ACHN (cell line): ENCODE results near the gene SERTM1.
A peak's percentile ranks its signal among the peaks of the same experiment; 100 is the strongest.

Experiments
- DNase-seq: peaks from one replicate; pipeline ENCODE4 v3.0.0-alpha.2; 2015
- in situ Hi-C: cut with HindIII; loops from 2 replicates; pipeline ENCODE4 v1.10.0; 2017; ENCODE audit warnings: low sequenced_read_pairs, low pct_ligation_motif_present, low pct_unique_long_range_greater_than_20kb

The SERTM1 gene

GRCh38 chr13:36706755-36707154 lies 32.9 kb downstream of the SERTM1 start:
- DNase-seq = no peak
- in situ Hi-C loops = no loop called here

GRCh38 chr13:36709136-36709890 lies 35.5 kb downstream of the SERTM1 start:
- in situ Hi-C loops = no loop called here
- no peak for DNase-seq

GRCh38 chr13:36710396-36710795 lies 36.6 kb downstream of the SERTM1 start:
- in situ Hi-C loops = no loop called here
- no peak for DNase-seq

DNA sequence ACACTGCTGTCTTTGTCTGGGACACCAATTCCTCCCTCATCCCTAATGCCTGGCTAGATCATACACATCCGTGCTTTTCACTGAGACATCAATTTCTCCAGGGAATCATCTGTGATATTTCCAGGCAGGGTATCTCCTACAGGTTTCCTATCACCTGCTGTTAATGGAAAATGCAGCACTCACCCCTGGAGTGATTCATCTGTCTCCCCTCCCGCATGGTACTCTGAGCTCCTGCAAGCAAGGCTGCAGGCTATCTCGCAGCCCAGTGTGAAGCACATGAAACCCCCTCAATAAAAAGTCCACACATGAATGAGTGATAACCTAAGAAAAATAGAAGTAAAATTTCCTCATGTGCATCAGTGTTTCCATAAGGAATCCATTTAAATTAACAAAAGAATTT lies 38.5 kb downstream of the SERTM1 start:
- in situ Hi-C loops = no loop called here
- DNase-seq = no peak

DNA sequence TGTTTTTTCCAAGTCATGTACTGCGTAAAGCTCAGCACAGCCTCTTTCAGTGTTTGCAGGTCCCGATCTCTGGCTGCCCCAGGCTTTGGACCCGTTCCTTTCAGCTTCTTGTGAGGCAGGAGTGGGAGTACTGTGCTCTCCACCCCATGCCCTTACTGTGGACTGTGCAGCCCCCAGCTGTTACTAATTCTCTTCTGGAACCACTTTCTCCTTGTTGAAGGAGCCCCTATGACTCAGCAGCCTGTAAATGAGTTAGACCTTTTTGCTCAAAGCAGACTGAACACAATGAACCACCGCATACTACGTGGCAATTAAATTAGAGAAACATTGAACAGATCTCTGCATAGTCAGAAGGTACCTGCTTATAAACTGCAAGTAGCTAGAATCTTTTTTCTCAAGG lies 39.0 kb downstream of the SERTM1 start:
- no peak for DNase-seq
- in situ Hi-C loops = no loop called here

DNA sequence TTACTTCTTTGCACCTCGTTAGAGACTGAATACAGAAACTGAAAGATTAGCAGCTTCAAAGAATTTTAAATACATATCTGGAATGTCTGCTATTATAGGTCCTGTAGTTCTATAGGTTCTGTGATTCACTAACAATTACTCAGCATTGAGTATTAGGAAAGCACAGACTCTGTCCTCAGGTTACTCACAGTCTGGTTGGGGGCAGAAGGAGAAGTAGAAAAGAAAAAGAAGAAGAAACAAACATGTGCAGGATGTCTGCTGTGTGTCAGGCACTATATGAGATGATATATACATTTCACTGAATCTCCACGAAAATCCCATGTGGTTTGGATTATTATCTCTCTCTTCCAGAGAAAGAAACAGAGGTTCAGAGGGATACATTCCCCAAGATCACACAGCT lies 40.1 kb downstream of the SERTM1 start:
- DNase-seq = no peak
- in situ Hi-C loops = no loop called here

DNA sequence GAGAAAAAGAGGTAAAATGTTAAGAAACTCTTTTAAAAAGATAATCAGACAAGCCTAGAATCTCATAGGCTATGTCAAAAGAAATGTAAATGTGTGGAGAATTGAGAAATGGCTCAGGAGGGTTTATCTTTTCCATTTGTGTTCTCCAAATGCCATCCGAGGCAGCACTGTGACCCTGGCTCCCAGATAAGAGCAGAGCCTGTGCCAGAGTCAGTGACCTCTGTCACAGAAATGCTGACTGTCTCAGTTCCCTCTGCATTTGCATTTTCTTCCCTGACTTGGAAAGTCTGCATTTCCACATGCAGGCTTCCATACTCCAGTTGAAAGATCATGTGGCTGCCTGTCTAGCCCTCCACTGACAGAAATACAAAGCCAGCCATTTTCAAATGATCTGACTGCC lies 42.0 kb downstream of the SERTM1 start:
- no peak for DNase-seq
- in situ Hi-C loops = no loop called here

GRCh38 chr13:36717017-36717416 lies 43.2 kb downstream of the SERTM1 start:
- no peak for DNase-seq
- in situ Hi-C loops = no loop called here

GRCh38 chr13:36717966-36718545 lies 44.2 kb downstream of the SERTM1 start:
- DNase-seq = no peak
- in situ Hi-C loops = no loop called here

DNA sequence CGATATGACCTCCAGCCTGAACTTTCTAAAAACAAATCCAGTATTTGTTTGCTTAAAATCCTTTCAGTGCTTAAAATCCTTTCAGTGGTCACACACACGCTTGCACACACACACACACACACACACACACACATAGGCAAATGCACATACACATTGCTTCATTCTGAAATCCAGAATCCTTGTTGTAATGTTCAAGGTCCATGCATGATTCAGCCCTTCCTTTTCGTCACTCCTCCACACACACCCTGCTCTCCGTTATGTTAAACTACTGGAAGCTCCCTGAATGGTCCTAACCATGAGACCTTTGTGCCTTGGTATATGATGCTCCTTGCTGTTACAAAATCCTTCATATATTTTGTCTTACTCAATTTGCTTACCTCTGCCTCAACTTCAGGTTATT lies 44.9 kb downstream of the SERTM1 start:
- in situ Hi-C loops = no loop called here
- DNase-seq = no peak

DNA sequence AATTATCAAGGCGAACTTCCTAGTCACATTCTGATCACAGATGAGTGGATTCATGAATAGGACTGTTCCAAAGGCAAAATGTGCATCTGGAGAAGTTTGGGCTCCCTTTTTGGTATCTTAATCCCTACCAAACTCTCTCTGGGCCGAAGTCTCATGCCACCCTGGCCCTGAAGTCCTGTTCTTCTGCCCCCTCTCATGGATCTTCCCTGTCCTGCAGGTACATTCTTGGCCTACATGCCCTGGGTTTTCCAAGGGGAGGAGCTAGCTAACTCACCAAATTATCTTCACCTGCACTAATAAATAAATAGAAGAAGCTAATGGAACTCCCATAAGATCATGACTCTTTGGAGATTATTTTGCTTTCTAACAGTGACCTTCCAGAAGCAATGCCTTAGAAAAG lies 50.3 kb downstream of the SERTM1 start:
- in situ Hi-C loops = no loop called here
- DNase-seq = no peak

- in situ Hi-C loops = no loop called here
- DNase-seq = no peak
These were observed 52.1 kb downstream of the SERTM1 start for GRCh38 chr13:36725936-36726335.

- in situ Hi-C loops = no loop called here
- no peak for DNase-seq
These were observed 54.2 kb downstream of the SERTM1 start for GRCh38 chr13:36728006-36728405.

- DNase-seq = peak; percentile 42
- in situ Hi-C loops = no loop called here
These were observed 62.4 kb downstream of the SERTM1 start for GRCh38 chr13:36736119-36736726.

DNA sequence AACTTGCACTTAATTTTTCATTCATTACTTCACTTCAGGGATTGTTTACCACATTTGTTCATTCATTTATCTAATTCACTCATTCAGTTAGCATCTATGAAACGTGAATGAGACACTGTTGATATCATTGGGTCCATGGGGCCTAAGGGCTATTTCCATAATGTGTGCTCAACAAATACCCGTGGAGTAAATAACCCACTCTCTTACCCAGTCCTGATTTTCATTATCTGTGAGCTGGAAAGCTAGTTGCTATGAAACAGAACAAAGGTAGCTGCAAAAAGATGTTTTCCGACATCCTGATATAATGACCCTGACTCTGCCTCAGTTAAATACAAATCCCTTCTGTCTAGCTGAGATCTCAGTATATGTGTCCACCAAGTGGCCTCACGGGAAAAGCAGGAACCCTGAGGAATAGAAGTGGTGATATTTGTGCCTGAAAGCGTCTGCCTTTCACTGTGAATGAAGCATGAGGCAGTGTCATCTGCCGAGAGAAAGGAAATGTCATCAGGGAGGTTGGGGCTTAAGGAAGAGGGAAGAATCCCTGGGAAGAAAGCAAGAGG lies 63.8 kb downstream of the SERTM1 start:
- in situ Hi-C loops = no loop called here
- no peak for DNase-seq

GRCh38 chr13:36745436-36745835 lies 71.6 kb downstream of the SERTM1 start:
- DNase-seq = no peak
- in situ Hi-C loops = no loop called here

- DNase-seq = no peak
- in situ Hi-C loops = no loop called here
These were observed 72.2 kb downstream of the SERTM1 start for GRCh38 chr13:36746051-36746450.
